Thyroid gland (tissue), 4 donors: ENCODE data around the gene RSPH10B2. TPM values are rescaled to one million over a fixed set of nuclear protein-coding genes. Genes with fewer than 3 reads are reported as not detected.
"Not testable (repeated sequence)": the region's sequence is repeated elsewhere in the genome, so short reads cannot be mapped to it uniquely, and the experiment has no call there.

Experiments used
- DNase-seq, 2 donors: peaks; one replicate each; pipeline ENCODE4 v3.0.0-alpha.2; 2019
- H3K27ac ChIP-seq, 3 donors: fragments of 200-600 bp; sonication (generic); 1 replicate in 2 of 3; 2 replicates in 1 of 3; pipeline ENCODE4 v1.5.1; 2016 to 2019; ENCODE audit warnings: mild to moderate bottlenecking in 1 of 3, moderate library complexity in 1 of 3
- H3K27me3 ChIP-seq: fragments of 200-600 bp; sonication (generic); one replicate; pipeline ENCODE4 v1.5.1; 2019
- H3K36me3 ChIP-seq, 2 donors: fragments of 200-600 bp; sonication (generic); one replicate each; pipeline ENCODE4 v1.5.1; 2016 to 2019
- H3K4me1 ChIP-seq, 2 donors: fragments of 200-600 bp; sonication (generic); one replicate each; pipeline ENCODE4 v1.5.1; 2017 to 2019
- H3K4me3 ChIP-seq, 3 donors: fragments of 200-600 bp; sonication (generic); replicated peaks in 1 of 3; 1 replicate in 2 of 3; 2 replicates in 1 of 3; pipeline ENCODE4 v1.5.1; 2016; ENCODE audit warnings: mild to moderate bottlenecking in 1 of 3
- H3K9me3 ChIP-seq: fragments of 200-600 bp; sonication (generic); one replicate; pipeline ENCODE4 v1.5.1; 2017
- WGBS, 2 donors: methylation state at CpG; one replicate each; pipeline ENCODE4 v1.1.5; 2017; 5-methylcytosine and 5-hydroxymethylcytosine counted together
- intact Hi-C: fragments of 100-400 bp; cut with DNase I; formaldehyde crosslinking; loops from one replicate; pipeline ENCODE4 v1.15.1; 2023
- total RNA-seq, 4 donors: library from RNA; depleted of rRNA; stranded (reverse); fragments of >200 nt; gene quantifications; one replicate each; pipeline ENCODE4 v1.2.3, GENCODE V29; 2016

RSPH10B2 gene
- total RNA-seq, 4 donors from 2014 or later: 0.21 to 2.6 (median 0.27) TPM; not detected in 1

DNA sequence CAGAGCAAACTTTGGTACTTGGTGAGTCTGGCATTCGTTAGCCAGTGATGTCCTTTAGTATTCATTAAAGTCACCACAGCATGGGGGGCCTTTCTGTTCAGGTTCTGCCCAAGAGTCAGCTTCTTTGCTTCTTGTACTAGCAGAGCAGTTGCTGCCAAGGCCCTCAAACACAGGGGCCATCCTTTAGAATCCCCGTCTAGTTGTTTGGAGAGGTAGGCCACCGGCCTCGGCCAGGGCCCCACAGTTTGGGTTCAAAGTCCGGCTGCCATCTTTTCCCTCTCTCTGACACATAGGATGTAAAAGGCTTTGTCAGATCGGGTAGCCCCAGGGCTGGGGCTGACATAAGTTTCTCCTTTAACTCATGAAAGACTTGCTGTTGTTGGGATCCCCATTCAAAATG lies 89.8 kb downstream of the RSPH10B2 start:
- H3K27ac ChIP-seq, H3K4me3 ChIP-seq, DNase-seq, H3K36me3 ChIP-seq, H3K27me3 ChIP-seq, H3K9me3 ChIP-seq, H3K4me1 ChIP-seq, intact Hi-C loops: not testable (repeated sequence)
- WGBS, 2 donors: 56 to 83% methylated on average over 6 of the region's 6 CpGs

DNA sequence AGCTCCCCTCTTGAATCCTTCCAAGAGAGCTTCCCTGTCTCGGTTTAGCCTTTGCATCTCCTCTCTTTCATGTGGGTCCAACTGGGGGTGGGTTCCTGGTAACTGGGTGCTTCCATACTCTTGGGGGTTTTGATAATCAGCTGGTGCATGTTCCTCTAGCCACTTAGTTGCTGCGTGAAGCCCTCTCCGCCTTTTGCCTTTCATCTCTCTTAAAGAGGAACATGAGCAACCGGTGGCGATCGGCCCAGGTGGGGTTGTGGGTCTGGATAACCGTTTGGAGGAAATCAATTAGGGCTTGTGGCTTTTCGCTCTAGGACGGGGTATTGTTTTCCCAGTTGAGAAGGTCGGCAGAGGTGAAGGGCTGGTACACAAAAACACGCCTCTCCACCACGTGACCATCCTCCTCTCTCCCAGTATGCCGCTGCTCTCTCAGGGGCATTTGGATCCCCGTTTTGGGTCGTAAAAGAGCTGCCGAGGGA lies 92.1 kb downstream of the RSPH10B2 start:
- DNase-seq, H3K4me1 ChIP-seq, H3K27ac ChIP-seq, H3K27me3 ChIP-seq, H3K9me3 ChIP-seq, H3K36me3 ChIP-seq, intact Hi-C loops, H3K4me3 ChIP-seq: not testable (repeated sequence)
- 53 to 58% methylated on average over 16 of the region's 16 CpGs for WGBS, 2 donors

DNA sequence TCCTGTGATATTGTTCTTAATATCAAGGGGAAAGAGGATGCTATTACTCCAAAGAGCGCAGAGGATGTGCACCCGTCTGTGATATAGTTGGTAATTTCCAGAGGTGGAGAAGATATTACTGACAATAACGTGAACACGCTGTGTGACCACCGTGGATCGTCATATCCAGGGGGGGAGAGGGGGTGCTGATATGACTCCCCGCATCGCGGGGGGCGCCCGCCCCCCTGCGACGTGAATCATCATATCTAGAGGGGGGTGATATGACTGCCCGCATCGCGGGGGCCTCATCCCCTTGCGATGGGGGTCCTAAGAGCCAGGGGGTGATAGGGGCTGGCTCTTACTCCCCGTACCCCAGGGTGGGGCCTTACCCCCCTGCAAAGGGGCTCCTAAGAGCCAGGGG lies 93.8 kb downstream of the RSPH10B2 start:
- H3K9me3 ChIP-seq, H3K27ac ChIP-seq, intact Hi-C loops, H3K4me3 ChIP-seq, H3K4me1 ChIP-seq, H3K36me3 ChIP-seq, H3K27me3 ChIP-seq, DNase-seq: not testable (repeated sequence)
- WGBS, 2 donors: 76 to 81% methylated on average over 9 to 17 of the region's 18 CpGs

Other genes starting within 250 kb of the RSPH10B2 start
- under 1 TPM; 0.13 to 0.67 (median 0.40) TPM for gene GRID2IP, start 202.6 kb upstream of the RSPH10B2 start, total RNA-seq
- gene ZDHHC4, start 176.6 kb upstream of the RSPH10B2 start, total RNA-seq: 10 to 100 TPM; 68.8 to 97.3 (median 81.4) TPM
- 10 to 100 TPM; 22.7 to 42.9 (median 31.9) TPM for gene INTS15, start 164.1 kb upstream of the RSPH10B2 start, total RNA-seq
- gene ZNF853, start 138.5 kb upstream of the RSPH10B2 start, total RNA-seq: 10 to 100 TPM; 17.2 to 27.4 (median 22.1) TPM
- 10 to 100 TPM; 40.6 to 63.7 (median 49.5) TPM for gene ZNF316, start 116.8 kb upstream of the RSPH10B2 start, total RNA-seq
- gene ZNF12, start 47.2 kb upstream of the RSPH10B2 start, total RNA-seq: 10 to 100 TPM; 29.2 to 43.9 (median 31.4) TPM
- 10 to 100 TPM; 26.1 to 54.4 (median 40.8) TPM for gene CCZ1B, start 72.2 kb downstream of the RSPH10B2 start, total RNA-seq